HUES64 (cell line): ENCODE measurements around the gene IL13.

Experiments
- H3K27ac ChIP-seq: 2 replicates; pipeline ENCODE4 v1.7.0; 2013; ENCODE audit warnings: low read depth, low read length, inconsistent platforms
- H3K27me3 ChIP-seq: 2 replicates; pipeline ENCODE4 v1.6.1; 2013; ENCODE audit warnings: mild to moderate bottlenecking, low read length; ENCODE audit not compliant: insufficient read depth
- H3K36me3 ChIP-seq: 2 replicates; pipeline ENCODE4 v1.6.1; 2013; ENCODE audit warnings: mild to moderate bottlenecking, low read length; ENCODE audit not compliant: insufficient read depth
- H3K4me1 ChIP-seq: 2 replicates; pipeline ENCODE4 v1.6.1; 2013; ENCODE audit warnings: mild to moderate bottlenecking, low read length, moderate library complexity; ENCODE audit not compliant: insufficient read depth
- H3K4me3 ChIP-seq: 2 replicates; pipeline ENCODE4 v1.5.1; 2013; ENCODE audit warnings: mild to moderate bottlenecking, low read length, moderate library complexity
- H3K9ac ChIP-seq: 2 replicates; pipeline ENCODE4 v1.6.1; 2013; ENCODE audit warnings: mild to moderate bottlenecking, low read depth, low read length
- H3K9me3 ChIP-seq: 2 replicates; pipeline ENCODE4 v1.6.1; 2013; ENCODE audit warnings: low read depth, low read length; ENCODE audit not compliant: insufficient read depth
- WGBS: fragments of 150-250, 120-280 bp; methylation state at CpG from one replicate; pipeline ENCODE4 v1.1.7; 2013; ENCODE audit warnings: missing lambda C conversion rate; 5-methylcytosine and 5-hydroxymethylcytosine counted together

Gene IL13

GRCh38 chr5:132666310-132667123 lies 8.5 kb downstream of the IL13 start:
- Histone ChIP-seq H3K9ac (no peak overlapping the region), H3K27me3 (no peaks in the 10 kb centered on the region), H3K27ac (no peak overlapping the region), H3K9me3 (no peaks in the 10 kb centered on the region), H3K4me3 (no peak overlapping the region), H3K36me3 (no peaks in the 10 kb centered on the region), H3K4me1 (no peaks in the 10 kb centered on the region)
- WGBS: 96% methylated on average over 16 of the region's 16 CpGs

GRCh38 chr5:132667309-132667708 lies 9.3 kb downstream of the IL13 start:
- Histone ChIP-seq H3K36me3 (no peaks in the 10 kb centered on the region), H3K4me1 (no peaks in the 10 kb centered on the region), H3K9ac (no peak overlapping the region), H3K27ac (no peak overlapping the region), H3K27me3 (no peaks in the 10 kb centered on the region), H3K4me3 (no peak overlapping the region), H3K9me3 (no peaks in the 10 kb centered on the region)
- WGBS: 93% methylated on average over 9 of the region's 10 CpGs

- Histone ChIP-seq H3K9me3 (no peaks in the 10 kb centered on the region), H3K27me3 (no peaks in the 10 kb centered on the region), H3K27ac (no peak overlapping the region), H3K4me1 (no peaks in the 10 kb centered on the region), H3K9ac (no peak overlapping the region), H3K4me3 (no peak overlapping the region), H3K36me3 (no peaks in the 10 kb centered on the region)
- 78% methylated on average over 22 of the region's 22 CpGs for WGBS
Observed at GRCh38 chr5:132667761-132668705, 10.1 kb downstream of the IL13 start.

DNA sequence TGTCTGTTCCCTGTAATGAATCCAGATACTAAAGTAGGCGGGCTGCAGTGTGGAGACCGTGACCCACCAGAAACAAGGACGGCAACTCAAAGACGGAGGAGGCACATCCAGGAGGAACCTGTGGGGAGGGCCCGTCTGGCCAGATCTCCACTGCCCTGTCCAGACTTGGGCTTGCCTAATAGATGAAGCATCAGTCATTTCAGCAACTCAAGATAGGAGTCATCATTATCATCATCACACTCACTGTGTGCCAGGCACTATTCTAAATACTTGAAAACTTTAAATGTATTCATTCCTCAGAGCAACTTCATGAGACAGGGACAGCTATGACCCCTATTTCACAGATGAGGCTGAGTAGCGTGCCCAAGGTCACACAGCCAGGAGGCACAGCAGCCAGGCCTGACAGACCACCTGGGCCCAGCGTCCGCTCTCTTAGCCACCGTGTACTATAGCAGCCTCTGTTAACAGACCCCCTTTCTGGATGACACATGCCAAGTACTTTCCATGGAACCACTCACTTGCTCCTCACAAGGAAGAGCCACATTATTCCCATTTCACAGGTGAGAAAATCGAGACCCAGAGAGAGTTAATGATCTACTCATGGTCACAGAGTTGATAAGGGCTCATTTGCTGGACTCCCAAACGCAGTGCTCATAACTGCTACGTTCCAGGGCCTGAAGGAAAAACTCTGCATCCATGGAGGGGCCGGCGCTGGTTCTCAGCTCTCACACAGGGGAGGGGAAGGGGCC lies 10.9 kb downstream of the IL13 start:
- H3K36me3 ChIP-seq: no peaks in the 10 kb centered on the region
- H3K9me3 ChIP-seq: no peaks in the 10 kb centered on the region
- no peak overlapping the region for H3K9ac ChIP-seq
- H3K27me3 ChIP-seq: no peaks in the 10 kb centered on the region
- H3K27ac ChIP-seq: no peak overlapping the region
- no peak overlapping the region for H3K4me3 ChIP-seq
- H3K4me1 ChIP-seq: no peaks in the 10 kb centered on the region
- WGBS: 91% methylated on average over 14 of the region's 14 CpGs

- no peaks in the 10 kb centered on the region for H3K27me3 ChIP-seq
- no peaks in the 10 kb centered on the region for H3K4me1 ChIP-seq
- no peak overlapping the region for H3K9ac ChIP-seq
- no peaks in the 10 kb centered on the region for H3K36me3 ChIP-seq
- 94% methylated on average over 7 of the region's 7 CpGs for WGBS
- H3K27ac ChIP-seq: no peak overlapping the region
- no peaks in the 10 kb centered on the region for H3K9me3 ChIP-seq
- no peak overlapping the region for H3K4me3 ChIP-seq
Observed at GRCh38 chr5:132669455-132669820, 11.5 kb downstream of the IL13 start.

DNA sequence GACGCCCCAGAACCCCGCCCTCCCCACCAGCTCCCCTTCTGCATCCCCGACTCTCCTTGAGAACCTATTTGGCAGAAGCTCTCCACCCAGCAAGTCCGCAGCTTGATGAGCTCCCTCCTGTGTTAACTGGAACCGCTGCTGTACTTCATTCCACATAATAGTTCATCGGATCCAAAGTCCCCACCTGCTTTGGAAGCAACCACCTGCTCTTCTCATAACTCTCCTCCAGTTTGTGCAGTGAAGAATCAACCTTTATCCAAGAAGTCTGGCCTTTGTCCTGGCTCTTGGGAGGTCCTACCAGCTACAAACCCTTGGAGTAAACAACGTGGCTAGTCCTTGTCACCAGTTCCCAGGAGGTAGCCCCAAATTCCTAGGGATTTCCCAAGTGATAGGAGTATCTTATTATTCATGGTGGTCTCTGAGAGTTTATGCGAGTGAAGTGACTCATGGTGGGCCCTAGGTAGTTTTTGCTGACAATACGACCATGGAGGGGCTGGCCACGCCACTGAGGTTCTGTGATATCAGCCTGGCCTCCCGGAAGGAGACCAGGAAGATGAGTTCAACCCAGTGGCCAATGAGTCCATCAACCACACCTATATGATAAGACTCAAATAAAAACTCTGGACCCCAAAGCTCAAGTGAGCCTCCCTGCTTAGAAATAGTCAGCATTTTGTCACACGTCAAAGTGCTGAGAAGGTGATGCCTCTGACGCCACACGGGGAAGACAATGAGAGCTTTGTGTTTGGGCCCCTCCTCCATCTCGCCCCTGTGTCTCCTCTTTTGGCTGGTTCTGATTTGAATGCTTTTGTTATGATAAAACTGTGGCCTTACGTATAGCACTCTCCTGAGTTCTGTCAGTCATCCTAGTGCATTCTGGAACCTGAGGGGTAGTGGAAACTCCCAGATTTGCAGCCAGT lies 12.3 kb downstream of the IL13 start:
- WGBS: 80% methylated on average over 16 of the region's 16 CpGs
- no peaks in the 10 kb centered on the region for H3K4me1 ChIP-seq

GRCh38 chr5:132671000-132671399 lies 13.0 kb downstream of the IL13 start:
- Histone ChIP-seq H3K9me3 (no peaks in the 10 kb centered on the region), H3K27me3 (no peaks in the 10 kb centered on the region), H3K36me3 (no peaks in the 10 kb centered on the region), H3K27ac (no peak overlapping the region), H3K4me1 (no peaks in the 10 kb centered on the region), H3K4me3 (no peak overlapping the region), H3K9ac (no peak overlapping the region)
- 92% methylated on average over 3 of the region's 3 CpGs for WGBS

More for the DNA sequence above, 12.3 kb downstream of the IL13 start:
- no peak overlapping the region for H3K4me3 ChIP-seq
- no peaks in the 10 kb centered on the region for H3K36me3 ChIP-seq
- no peak overlapping the region for H3K9ac ChIP-seq
- H3K9me3 ChIP-seq: no peaks in the 10 kb centered on the region
- no peak overlapping the region for H3K27ac ChIP-seq
- no peaks in the 10 kb centered on the region for H3K27me3 ChIP-seq

DNA sequence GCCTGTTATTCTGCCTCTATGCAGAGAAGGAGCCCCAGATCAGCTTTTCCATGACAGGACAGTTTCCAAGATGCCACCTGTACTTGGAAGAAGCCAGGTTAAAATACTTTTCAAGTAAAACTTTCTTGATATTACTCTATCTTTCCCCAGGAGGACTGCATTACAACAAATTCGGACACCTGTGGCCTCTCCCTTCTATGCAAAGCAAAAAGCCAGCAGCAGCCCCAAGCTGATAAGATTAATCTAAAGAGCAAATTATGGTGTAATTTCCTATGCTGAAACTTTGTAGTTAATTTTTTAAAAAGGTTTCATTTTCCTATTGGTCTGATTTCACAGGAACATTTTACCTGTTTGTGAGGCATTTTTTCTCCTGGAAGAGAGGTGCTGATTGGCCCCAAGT lies 15.5 kb downstream of the IL13 start:
- no peak overlapping the region for H3K27ac ChIP-seq
- H3K36me3 ChIP-seq: no peaks in the 10 kb centered on the region
- no peaks in the 10 kb centered on the region for H3K27me3 ChIP-seq
- no peak overlapping the region for H3K9ac ChIP-seq
- no peaks in the 10 kb centered on the region for H3K4me1 ChIP-seq
- H3K9me3 ChIP-seq: no peaks in the 10 kb centered on the region
- H3K4me3 ChIP-seq: no peak overlapping the region
- 75% methylated on average over 1 of the region's 1 CpG for WGBS

DNA sequence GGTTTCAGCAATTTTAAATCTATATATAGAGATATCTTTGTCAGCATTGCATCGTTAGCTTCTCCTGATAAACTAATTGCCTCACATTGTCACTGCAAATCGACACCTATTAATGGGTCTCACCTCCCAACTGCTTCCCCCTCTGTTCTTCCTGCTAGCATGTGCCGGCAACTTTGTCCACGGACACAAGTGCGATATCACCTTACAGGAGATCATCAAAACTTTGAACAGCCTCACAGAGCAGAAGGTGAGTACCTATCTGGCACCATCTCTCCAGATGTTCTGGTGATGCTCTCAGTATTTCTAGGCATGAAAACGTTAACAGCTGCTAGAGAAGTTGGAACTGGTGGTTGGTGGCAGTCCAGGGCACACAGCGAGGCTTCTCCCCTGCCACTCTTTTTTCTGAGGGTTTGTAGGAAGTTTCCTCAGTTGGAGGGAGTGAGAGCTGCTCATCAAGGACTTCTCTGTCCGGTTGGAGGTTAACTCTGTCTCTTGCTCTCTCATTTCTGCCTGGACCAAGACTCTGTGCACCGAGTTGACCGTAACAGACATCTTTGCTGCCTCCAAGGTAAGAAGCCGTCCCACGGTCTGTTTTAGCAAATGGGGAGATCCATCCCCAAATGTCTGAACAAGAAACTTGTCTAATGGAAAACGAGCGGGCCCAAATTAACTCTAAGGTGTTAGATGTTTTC lies 16.1 kb downstream of the IL13 start, which contains the start of gene IL4:
Gene IL4 (plus strand): TSS at position 51 of the 692 bp plus-strand sequence. CDS start 62 bp downstream, at position 113.
- no peaks in the 10 kb centered on the region for H3K9me3 ChIP-seq
- H3K27me3 ChIP-seq: no peaks in the 10 kb centered on the region
- WGBS: 90% methylated on average over 14 of the region's 14 CpGs
- H3K4me3 ChIP-seq: no peak within 1 kb of the TSS
- no peak within 1 kb of the TSS for H3K27ac ChIP-seq
- no peak within 1 kb of the TSS for H3K9ac ChIP-seq
- H3K36me3 ChIP-seq: no peaks in the 10 kb centered on the region
- H3K4me1 ChIP-seq: no peaks in the 10 kb centered on the region
